ENCODE data around the gene ZFAND3.
"Not testable (repeated sequence)": the region's sequence is repeated elsewhere in the genome, so short reads cannot be mapped to it uniquely, and the experiment has no call there.

ZFAND3 gene

DNA sequence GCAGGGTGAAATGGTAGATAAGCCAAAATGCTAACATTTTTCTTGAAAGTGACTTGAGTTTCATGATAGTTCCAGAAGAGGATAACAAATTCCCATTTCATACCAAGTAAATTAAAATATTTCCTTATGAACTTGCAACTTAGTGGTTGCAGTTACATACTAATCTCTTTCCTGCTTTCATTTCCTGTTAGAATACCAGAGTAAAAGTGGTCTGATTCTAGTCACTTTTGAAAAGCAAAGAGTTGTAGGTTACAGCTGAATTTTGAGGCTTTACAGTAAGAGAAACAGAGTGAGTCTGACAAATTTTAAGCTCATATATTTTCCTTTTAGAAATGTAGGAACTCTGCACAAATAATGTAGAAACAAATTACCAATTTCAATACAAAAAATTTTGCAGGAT lies 117.4 kb downstream of the ZFAND3 start:
- no peak for DNase-seq (ENCODE audit: low spot score)

DNA sequence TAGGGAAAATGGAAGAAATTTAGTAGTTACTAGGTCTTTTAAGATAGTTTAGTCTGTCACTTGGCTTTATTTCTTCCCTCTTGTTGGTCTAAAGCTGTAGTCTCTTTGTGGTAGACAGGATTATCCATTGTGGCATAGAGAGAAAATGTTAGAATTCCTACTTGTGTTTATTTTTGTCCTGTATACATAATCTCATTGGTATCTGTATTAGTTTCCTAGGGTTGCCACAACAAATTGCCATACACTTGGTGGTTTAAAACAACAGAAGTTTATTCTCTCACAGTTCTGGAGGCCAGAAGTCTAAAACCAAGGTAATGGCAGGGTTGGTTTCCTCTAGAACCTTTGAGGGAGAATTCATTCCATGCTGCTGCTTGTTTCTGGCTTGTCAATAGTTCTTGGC lies 119.4 kb downstream of the ZFAND3 start:
- no peak for DNase-seq (ENCODE audit: low spot score)

DNA sequence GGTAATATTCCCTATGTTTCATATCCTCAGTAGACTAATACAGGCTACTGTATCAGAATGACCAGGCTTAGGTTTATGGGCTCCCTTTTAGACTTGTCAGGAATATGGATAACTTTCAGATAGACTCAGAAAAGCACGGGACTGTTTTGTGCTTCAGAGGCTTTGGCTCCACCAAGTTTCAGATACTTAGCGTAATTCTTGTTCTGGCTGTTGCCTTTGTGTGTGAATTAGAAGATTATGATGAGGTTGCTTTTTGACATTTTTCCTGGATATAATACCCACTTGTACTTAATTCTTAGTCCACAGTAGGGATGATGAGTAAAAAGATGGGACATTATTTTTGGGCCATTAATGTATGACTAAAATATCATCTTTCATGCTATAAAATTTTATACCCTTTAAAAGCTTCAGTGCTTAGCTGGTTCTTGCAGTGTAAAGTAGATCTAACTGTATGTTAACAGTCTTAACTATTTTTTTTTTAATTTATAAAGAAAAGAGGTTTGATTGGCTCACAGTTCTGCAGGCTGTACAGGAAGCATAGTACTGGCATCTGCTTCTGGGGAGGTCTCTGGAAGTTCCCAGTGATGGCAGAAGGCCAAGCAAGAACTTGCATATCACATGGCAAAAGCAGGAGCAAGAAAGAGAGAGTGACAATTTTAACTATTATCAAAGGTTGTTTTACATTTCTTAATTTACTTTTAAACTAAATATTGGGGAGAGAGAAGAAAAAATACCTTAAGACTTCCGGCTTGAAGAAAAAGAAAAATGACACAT lies 120.7 kb downstream of the ZFAND3 start:
- DNase-seq (ENCODE audit: low spot score), result no peak

DNA sequence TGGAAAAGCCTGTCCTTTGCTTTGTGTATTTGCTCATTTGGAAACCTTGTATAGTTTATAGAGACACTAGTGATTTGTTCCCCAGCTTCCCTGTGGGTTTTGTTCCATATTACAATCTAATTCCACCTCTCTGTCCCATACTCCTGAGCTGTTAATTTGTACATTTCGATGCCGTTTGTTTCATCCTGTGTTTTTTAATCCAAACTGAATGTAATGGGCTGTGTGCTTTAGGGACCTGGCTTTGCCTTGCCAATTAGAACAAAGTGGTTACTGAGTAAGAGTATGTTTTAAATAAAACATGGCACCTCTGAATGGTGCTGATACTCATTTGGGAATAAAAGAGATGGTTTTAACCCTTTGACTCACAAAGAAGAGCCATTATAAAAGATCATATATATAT lies 122.3 kb downstream of the ZFAND3 start:
- DNase-seq (ENCODE audit: low spot score), result no peak

DNA sequence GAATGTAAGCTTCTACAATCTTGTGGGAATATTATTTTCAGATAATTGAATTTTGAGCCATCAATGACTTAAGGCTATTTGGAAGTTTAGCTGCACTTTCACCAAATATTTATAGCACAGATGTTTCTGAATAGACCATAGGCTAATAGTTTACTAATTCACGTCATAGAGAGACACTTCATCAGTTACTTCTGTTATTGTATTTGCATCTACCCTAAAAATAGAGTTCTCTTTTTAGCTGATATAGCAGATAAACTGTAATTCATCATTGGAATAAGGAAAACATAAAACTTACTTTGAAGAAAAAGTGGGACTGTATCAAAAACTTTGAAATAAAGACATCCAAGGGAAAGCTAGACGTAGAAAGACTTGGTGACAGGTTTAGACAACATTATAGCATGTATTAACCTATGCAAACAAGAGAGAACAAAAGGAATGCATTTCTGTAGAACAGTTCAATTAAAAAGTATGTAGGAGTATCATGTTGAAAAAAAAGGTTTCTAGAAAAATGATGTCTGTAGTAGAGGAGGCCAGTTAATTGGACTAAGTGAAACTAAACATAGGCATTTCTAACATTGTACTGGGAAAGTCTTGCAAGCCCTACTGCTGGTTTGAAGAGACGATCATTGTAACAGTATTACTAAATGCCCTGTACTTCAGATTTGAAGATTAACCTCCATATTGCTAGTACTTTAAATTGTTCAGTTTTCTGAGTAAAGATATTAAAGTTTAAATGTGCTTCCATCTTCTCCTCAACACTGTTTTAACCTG lies 123.3 kb downstream of the ZFAND3 start:
- DNase-seq (ENCODE audit: low spot score), result no peak

DNA sequence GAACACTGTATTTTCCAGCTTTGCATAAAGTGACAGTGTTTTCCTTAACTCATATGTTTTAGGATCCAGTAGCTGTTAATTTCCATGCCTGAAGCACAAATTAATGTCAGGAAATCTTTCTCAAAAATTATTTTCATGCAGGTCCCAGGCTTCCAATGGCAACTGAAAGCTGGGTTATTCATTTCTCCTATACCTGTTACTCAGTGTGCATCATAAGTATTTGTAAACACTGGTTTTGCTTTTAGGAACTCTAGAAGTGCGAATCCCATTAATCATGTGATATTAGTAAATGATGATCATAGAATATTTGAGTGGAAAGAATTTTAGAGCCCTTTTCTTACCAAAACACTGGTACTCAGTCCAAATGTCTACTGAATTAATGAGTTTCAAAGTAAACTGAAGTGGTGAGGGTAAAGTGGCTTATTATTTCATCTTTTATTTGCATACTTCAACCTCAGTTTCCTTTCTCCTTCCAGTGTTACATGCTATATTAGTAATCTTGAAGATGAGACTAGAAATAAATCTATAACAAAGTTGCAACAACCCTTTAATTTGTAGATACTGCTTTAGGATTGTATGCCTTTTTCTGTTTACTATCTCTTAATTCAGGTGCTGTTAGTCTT lies 124.0 kb downstream of the ZFAND3 start:
- DNase-seq (ENCODE audit: low spot score), result no peak

DNA sequence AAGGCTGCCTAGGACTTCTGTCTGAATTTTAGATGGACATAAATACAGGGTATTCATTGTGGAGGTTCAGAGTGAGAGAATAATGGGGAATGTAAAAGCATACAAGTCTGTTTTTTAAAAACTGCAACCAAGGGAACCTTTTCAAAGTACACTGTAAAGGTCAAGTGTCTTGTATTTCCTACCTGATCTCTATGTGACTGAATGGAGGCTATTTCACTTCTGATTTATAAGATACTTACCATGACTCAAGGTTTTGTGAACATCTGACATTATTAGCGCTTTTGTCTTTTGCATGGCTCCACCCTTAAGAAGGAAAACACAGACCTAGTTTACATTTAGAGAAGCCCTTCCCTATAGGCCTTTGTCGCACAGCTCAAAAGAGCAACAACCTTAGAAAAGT lies 126.5 kb downstream of the ZFAND3 start:
- DNase-seq (ENCODE audit: low spot score), result no peak

DNA sequence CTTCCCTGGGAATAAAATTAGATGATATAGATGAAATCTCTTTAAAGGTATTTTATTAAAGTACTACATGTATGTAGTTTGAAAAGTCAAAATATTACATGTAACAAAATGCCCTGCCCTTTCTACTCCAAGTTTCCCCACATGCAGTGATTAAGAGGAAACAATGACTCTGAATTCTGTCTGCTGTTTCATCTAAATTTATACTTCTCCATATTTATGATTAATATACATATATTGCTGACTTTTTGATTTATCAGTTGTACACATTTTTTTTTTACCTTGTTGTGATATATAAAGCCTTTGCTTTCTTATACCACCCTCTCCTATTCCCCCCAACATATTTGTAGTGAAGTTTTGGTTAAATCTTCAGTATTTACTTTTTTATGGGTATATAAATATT lies 127.9 kb downstream of the ZFAND3 start:
- no peak for DNase-seq (ENCODE audit: low spot score)

DNA sequence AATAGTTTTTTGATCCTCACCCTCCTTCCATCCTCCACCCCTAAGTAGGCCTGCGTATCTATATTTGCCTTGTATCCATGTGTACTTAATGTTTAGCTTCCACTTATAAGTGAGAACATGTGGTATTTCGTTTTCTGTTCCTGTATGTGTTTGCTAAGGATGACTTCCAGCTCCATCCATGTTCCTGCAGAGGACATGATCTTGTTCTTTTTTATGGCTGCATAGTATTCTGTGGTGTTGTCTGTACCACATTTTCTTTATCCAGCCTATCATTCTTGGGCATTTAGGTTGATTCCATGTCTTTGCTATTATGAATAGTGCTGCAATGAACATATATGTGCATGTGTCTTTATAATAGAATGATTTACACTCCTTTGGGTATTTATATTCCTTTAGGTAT lies 129.1 kb downstream of the ZFAND3 start:
- DNase-seq (ENCODE audit: low spot score), result not testable (repeated sequence)

DNA sequence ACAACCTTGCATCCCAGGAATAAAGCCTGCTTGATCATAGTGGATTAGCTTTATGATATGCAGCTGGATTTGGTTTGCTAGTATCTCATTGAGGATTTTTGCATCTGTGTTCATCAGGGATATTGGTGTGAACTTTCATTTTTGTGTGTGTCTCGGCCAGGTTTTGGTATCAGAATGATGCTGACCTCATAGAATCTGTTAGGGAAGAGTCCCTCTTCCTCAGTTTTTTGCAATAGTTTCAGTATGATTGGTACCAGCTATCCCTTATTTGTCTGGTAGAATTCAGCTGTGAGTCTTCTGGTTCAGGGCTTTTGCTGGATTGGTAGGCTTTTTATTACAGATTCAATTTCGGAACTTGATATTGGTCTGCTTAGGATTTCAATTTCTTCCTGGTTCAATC lies 132.5 kb downstream of the ZFAND3 start:
- no peak for DNase-seq (ENCODE audit: low spot score)

DNA sequence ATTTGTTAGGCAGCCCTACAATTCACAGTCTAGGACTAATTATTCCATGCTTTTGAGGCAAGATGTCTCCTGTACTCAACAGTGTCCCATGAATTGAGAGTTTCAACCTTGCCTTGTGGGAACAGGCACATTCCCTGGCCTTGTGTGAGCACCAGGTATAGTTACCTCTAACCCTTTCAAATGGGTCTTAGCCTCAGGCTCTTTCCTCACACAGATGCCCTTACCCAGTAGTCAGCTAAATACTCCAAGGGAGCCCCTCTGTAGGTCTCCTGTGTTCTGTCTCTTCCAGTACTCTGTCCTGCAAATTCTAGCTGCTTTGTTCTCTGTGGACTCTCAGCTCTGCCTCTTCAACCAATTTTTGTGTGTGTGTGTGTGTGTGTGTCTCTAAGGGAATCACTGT lies 135.3 kb downstream of the ZFAND3 start:
- no peak for DNase-seq (ENCODE audit: low spot score)

DNA sequence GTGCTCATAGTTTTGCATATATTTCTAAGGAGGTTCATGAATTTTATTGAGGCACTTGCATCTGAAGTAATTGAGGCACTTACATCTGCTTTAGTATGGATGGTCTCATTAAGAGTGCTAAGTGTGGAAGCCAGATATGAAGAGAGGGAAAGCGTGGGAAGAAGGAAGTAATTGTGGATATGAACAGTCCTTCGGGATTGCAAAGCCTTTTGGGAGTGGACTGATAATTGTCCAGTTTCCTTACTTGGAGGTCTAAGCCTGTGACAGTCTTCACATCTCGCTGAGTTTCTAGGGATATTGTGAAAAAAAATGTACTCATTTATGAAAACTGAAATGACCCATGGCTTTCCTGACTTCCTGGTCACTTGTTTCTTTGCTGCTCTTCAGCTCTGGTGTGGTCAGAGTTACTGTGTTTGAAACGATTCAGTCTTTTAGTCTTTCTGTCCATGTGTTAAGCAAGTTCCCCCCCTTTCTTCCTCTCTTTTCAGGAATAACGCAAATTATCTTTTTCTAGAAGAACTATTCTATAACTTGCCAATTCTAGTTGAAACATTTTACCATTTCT lies 137.3 kb downstream of the ZFAND3 start:
- no peak for DNase-seq (ENCODE audit: low spot score)

DNA sequence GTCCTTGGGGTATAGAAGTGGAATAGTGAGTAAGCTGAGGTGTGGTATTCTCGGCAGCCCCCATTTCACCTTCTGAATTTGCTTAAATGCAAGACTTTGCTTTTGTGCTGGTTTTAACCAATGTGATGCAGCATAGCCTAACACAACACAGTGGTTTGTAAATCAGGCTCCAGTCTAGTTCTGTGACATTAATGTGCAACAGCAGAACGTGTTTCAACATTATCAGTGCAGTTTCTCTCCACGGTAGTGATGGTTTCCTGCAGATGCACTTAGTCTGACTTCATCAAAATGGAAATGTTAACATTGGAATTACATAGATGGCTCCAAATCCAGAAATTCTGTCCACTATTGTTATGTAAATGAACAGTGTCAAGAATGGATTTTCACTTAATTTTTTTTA lies 139.5 kb downstream of the ZFAND3 start:
- no peak for DNase-seq (ENCODE audit: low spot score)

DNA sequence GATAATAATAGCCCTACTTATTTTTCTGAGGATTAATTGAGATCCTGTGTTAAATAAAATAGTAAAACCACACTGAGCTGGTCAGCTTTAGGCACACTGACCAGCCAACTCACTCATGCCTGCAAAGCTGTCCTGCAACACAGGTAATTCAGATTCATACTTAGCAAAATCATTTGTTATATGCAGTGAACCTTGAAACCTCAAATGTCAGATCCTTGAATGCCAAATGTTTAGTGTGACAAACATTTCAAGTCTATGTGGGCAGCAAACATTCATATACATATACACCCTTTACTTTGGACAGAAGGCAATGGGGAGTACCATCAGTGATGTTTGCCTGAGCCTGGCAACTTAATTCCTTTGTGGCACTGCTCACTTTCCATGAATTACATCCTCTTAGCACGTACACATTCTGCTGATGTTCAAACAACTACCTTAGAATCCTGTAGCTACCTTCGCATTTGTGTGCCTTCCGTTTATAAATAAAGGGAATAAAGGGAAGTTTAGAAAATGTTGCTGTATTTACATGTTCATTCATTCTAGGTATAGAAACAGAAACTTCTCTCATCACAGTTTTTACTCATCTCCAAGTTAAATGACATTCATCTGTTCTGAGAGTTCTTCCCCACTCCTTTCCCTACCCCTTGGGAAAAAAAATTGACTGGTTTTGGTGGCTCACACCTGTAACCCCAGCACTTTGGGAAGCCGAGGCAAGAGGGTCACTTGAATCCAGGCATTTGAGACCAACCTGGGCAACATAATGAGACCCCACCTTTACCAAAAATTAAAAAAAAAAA lies 140.8 kb downstream of the ZFAND3 start:
- no peak for DNase-seq (ENCODE audit: low spot score)

DNA sequence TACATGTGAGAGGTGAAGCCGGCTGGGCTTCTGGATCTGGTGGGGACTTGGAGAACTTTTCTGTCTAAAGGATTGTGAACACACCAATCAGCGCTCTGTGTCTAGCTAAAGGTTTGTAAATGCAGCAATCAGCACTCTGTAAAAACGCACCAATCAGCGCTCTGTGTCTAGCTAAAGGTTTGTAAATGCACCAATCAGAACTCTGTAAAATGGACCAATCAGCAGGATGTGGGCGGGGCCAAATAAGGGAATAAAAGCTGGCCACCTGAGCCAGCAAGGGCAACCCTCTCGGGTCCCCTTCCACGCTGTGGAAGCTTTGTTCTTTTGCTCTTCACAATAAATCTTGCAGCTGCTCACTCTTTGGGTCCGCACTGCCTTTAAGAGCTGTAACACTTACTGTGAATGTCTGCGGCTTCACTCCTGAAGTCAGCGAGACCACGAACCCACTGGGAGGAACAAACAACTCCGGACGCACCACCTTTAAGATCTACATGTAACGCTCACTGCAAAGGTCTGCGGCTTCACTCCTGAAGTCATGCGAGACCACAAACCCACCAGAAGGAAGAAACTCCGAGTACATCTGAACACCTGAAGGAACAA lies 143.1 kb downstream of the ZFAND3 start:
- DNase-seq (ENCODE audit: low spot score), result not testable (repeated sequence)

DNA sequence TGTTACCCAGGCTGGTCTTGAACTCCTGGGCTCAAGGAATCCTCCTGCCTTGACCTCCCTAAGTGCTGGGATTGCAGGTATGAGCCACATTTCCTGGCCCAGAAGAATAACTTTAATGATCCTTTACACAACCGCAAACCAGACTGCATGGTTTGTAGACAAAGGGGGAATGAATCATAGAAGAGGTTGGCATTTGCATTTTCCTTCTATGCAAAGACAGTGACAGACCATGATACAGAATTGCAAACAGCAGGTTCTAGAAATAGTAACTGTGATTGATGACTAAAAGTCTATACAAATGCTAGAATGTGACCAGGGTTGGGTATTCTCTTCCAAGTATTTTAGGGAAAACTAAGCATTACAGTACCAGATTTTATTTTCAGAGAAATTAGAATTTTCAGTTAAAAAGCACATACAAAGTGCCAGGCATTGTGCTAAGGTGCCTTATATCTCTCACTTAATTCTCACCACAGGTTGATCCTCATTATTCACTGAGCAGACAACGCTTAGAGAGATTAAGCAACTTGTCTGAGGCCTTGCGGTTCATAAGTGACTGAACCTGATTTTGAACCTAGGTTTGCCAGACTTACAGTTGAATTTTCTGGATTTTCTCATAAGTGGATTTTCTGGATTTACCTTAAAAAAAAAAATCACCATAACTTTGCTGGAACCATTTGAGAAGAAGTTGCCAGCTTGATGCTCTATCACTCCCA lies 146.6 kb downstream of the ZFAND3 start:
- DNase-seq (ENCODE audit: low spot score), result no peak

DNA sequence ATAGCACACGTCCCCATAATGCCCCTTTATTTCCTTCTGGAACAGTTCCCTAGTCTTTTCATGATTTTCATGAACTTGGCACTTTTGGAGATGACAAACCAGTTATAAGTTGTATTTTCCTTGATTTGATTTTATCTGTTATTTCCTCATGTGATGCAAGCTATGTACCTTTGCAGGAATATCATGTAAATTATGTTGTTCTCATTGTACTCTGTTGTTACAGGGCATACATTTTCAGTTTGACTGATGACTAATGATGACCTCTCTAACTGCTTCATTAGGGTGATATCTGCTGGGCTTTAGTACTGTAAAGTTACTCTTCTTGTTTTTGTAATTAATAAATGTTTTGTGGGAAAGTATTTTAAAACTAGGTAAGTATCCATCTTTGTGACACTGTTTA lies 147.3 kb downstream of the ZFAND3 start:
- DNase-seq (ENCODE audit: low spot score), result no peak

DNA sequence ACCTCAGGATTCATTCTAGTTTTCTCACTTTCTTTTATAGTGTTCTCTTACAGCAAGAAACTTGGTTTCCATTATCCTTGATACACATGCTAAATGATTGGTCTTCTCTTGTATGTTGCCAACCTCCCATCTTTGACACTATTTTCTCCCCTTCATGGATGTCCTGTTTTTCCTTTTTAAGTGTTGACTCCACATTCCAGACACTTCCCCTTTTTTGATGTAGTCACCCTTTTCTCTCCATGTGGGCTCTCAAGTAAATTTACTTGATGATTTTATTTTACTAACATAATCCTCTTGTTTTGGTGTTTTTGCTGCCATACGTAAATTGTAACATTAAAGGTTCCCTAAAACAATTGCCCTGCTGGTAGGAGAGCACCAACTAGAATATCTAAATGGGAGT lies 148.1 kb downstream of the ZFAND3 start:
- no peak for DNase-seq (ENCODE audit: low spot score)

DNA sequence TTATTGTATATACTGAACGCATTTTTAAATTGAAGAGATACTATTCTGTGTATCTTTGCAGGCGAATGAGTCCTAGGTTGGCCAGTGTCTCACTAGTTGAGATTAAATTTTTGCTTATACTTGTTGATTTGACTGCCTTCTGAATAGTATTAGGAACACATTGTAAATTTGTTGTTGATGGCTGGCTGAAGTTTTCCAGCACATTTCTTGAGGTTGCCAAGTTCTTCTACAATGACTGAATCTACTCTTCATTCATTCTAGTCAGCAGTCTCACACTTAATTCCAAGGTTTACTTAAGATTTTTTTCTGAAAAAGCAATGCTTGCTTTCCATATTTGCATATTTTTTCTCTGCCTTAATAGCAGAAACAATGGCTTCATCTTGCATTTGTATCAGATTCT lies 151.7 kb downstream of the ZFAND3 start:
- DNase-seq (ENCODE audit: low spot score), result no peak

DNA sequence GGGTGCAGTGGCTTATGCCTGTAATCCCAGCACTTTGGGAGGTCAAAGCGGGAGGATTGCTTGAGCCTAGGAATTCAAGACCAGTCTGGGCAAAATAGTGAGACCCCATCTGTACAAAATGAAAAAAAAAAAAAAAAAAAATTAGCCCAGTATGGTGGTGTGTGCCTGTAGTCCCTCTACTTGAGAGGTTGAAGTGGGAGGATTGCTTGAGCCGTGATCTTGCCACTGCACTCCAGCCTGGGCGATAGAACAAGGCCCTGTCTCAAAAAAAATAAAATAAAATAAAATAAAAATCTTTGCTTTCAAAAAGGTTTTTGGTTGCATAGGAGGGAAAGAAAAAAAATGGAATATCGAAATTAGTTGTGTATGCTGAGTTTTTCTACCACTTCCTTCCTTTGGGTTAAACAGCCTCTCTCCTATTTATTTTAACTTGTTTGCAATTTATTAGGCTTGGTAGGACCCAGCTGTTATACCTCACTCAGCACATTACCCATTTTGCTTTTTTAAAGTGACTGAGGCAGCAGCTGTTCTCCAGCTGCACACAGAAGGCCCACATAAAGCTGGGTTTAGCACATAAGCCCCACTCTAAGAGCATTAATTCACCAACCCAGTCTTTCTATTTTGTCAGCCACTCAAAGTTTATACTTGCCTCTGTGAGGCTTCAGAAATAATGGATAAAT lies 152.3 kb downstream of the ZFAND3 start:
- DNase-seq (ENCODE audit: low spot score), result no peak

Measured in hepatic stellate cell (primary cell).